GM20000 (cell line): Measurements from ENCODE around the gene OSBPL2.

Source experiments
- DNase-seq: peaks from one replicate; pipeline ENCODE4 v3.0.0; 2012; ENCODE audit warnings: low spot score
- TF ChIP-seq, protein P1 (sequence below): IDR thresholded peaks from 2 replicates; pipeline ENCODE4 v1.5.1; 2012; ENCODE audit warnings: mild to moderate bottlenecking, control low read depth; ENCODE audit errors: extremely low read depth, missing control alignments

OSBPL2 gene

DNA sequence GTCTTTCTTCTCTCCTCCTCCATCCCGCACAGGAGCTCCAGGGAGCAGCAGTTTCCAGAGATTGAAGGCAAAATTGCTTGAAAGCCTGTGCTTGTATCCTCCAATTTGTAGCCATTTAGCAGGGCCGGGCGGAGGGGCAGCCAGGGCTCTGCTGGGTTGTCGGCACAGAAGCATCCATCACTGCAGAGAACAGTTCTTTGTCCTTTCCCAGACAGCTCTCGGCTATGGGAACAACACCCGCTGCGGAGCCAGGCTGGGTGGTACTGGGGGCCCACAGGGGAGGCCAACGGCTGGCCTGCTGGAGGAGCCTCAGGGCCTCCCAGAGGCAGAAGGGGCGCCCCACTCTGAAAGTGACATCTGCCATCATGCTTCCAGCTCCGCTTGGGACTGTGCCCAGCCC lies 26.0 kb upstream of the OSBPL2 start:
- no peak for DNase-seq
- TF ChIP-seq, protein P1, sequence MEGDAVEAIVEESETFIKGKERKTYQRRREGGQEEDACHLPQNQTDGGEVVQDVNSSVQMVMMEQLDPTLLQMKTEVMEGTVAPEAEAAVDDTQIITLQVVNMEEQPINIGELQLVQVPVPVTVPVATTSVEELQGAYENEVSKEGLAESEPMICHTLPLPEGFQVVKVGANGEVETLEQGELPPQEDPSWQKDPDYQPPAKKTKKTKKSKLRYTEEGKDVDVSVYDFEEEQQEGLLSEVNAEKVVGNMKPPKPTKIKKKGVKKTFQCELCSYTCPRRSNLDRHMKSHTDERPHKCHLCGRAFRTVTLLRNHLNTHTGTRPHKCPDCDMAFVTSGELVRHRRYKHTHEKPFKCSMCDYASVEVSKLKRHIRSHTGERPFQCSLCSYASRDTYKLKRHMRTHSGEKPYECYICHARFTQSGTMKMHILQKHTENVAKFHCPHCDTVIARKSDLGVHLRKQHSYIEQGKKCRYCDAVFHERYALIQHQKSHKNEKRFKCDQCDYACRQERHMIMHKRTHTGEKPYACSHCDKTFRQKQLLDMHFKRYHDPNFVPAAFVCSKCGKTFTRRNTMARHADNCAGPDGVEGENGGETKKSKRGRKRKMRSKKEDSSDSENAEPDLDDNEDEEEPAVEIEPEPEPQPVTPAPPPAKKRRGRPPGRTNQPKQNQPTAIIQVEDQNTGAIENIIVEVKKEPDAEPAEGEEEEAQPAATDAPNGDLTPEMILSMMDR: no peak

GRCh38 chr20:62214067-62214466 lies 24.3 kb upstream of the OSBPL2 start:
- no peak for DNase-seq
- TF ChIP-seq, protein P1: no peak

GRCh38 chr20:62215020-62215990 lies 23.0 kb upstream of the OSBPL2 start:
- no peak for DNase-seq
- TF ChIP-seq, protein P1: no peak

DNA sequence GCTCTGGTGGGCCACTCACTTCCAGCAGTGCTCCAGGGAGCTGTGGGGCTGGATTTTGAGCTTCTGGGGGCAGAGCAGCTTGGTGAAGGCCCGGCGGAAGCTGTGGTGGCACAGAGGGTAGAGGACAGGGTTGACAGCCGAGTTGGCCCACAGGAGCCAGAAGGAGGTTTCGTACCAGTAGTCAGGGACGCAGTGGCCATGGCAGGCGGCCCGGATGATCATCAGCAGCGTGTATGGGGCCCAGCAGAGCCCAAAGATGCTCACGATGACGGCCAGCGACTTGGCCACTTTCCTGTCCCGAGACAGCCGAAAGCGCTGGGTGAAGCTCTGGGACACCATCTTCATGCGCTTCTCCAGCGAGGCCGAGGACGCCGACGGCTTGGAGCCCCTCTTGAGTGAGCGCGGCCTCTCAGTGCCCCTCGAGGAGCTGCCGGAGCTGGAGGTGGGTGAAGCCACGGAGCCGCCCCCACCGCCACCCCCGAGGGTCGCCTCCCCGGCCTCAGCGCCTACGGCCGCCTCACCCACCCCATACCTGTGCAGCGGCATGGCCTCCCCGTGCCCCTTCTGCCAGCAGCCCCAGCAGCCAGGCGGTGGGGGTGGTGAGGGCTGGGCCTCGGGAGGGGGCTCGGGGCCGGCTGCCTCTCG lies 22.2 kb upstream of the OSBPL2 start:
- no peak for DNase-seq
- TF ChIP-seq, protein P1: no peak

DNA sequence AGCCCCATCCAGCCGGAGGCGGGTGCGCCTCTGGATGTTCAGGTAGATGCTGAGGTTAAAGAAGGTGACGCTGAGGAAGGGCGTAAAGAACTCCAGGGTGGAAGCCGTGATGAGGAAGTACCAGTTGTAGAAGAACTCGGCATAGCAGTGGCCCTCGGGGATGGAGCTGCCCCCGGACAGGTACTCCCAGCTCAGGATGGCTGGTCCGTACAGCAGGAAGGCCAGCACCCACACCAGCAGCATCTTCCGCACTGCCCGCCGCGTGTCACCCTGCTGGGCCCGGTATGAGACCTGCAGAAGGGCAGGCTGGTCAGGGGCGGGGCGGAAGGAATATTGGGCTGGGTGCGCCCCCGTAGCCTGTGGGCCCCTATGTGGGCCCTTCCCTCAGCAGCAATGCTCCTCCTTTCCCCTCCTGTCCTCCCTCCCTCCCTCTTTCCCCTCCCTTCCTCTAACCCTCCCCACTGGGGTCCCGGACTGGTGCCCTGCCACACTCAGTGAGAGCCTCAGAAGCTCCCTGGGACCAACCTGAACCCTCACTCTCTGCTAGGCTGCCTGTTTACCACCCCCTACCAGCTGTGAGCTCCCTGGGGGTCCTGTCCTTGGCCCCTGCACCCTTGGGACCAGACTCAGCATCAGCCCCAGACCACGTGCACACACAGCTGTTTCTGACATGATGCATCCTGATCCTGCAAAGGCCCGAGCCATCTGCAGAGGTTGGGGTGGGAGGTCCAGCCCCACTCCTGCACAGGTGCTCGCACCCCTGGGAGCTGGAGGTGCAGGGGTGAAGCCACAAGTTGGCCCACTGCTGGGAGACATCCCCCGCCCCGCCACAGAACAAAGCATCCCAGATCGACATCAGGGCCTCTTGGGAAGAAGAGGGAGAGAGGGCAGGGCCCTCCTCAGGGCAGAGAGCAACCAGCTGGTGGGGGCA lies 21.4 kb upstream of the OSBPL2 start:
- TF ChIP-seq, protein P1: no peak
- no peak for DNase-seq

DNA sequence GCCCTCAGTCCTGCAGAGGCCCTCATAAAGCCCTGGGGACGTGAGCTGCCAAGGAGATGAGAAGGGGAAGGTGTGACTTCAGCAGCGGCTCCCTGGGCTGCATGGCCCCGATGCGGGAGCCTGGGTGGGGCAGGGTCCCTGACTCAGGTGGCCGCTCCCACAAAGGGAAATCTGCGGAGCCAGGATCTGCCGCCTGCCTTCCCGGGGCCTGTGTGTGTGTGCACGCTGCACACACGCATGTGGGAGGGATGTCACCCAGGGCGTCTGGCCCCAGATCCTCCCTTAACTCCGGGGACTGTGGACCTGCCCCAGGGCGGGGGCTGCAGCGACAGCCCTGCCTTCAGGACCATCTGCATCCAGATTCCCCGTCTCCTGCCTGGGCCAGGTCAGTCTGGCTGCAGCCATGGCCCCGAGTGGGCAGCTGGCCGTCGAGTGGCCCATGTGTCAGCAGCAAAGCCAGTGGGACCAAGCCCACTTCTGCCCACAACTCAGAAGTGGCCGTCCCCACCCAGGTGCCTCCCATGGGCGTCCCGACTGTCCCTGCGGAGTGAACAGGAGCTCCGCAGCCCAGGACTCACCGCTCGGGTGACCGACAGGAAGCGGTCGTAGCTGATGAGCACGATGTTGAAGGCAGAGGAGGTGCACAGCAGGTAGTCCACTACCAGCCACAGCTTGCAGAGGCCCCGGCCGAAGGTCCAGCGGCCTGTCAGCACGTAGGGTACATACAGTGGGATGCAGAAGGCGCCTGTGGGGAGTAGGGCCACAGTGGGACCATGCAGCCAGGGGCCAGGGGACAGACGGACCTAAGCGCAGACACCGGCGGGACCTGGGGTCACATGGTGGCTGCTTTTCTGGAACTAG lies 20.2 kb upstream of the OSBPL2 start:
- TF ChIP-seq, protein P1: no peak
- no peak for DNase-seq
